Keratinocyte (primary cell): Measurements from ENCODE around the gene NMB. TPM values are rescaled to one million over a fixed set of nuclear protein-coding genes. Genes with fewer than 3 reads are reported as not detected.

ENCODE experiments used
- DNase-seq: peaks from one replicate; pipeline ENCODE4 v3.0.0-alpha.2; 2011; ENCODE audit warnings: low read depth, missing footprints, low spot score
- FAIRE-seq: peaks from 2 replicates; lab custom pipeline; 2011; peaks lifted over from hg19 to GRCh38; lab: Jason Lieb, UNC
- H2AFZ ChIP-seq: 2 replicates; pipeline ENCODE4 v1.6.0; 2012; ENCODE audit warnings: low read length, control low read depth, inconsistent platforms; ENCODE audit not compliant: control insufficient read depth
- H3K27ac ChIP-seq: 2 replicates; pipeline ENCODE4 v1.5.1; 2011; ENCODE audit warnings: low read length; ENCODE audit not compliant: control insufficient read depth, insufficient read depth
- H3K27me3 ChIP-seq: 3 replicates; pipeline ENCODE4 v1.6.0; 2011; ENCODE audit warnings: low read length; ENCODE audit not compliant: control insufficient read depth, insufficient read depth; ENCODE audit errors: extremely low read depth
- H3K36me3 ChIP-seq, 2 experiments: 2 replicates in 1 of 2; 3 replicates in 1 of 2; pipeline ENCODE4 v1.5.1; 2011; ENCODE audit warnings: low read length in 2 of 2, mild to moderate bottlenecking in 1 of 2; ENCODE audit not compliant: control insufficient read depth in 2 of 2, insufficient read depth in 2 of 2; ENCODE audit errors: extremely low read depth in 1 of 2
- H3K4me1 ChIP-seq: 3 replicates; pipeline ENCODE4 v1.5.1; 2011; ENCODE audit warnings: low read length; ENCODE audit not compliant: control insufficient read depth, insufficient read depth; ENCODE audit errors: extremely low read depth
- H3K4me2 ChIP-seq: 3 replicates; pipeline ENCODE4 v1.6.0; 2011; ENCODE audit warnings: low read depth, low read length; ENCODE audit not compliant: control insufficient read depth, insufficient read depth; ENCODE audit errors: extremely low read depth
- H3K4me3 ChIP-seq, 3 experiments: fragments of 200-600 bp in 1 of 3; sonication (generic) in 1 of 3; 2 replicates in 2 of 3; 3 replicates in 1 of 3; pipeline ENCODE4 v1.5.1; 2011 to 2016; ENCODE audit warnings: low read length in 3 of 3, mild to moderate bottlenecking in 3 of 3, control low read depth in 2 of 3, inconsistent platforms in 1 of 3, low read depth in 1 of 3, mixed read lengths in 1 of 3, mixed run types in 1 of 3, moderate library complexity in 1 of 3; ENCODE audit not compliant: control insufficient read depth in 2 of 3, insufficient read depth in 2 of 3; ENCODE audit errors: extremely low read depth in 1 of 3
- H3K79me2 ChIP-seq: 2 replicates; pipeline ENCODE4 v1.6.0; 2012; ENCODE audit warnings: low read length; ENCODE audit not compliant: control insufficient read depth, insufficient read depth
- H3K9ac ChIP-seq: 3 replicates; pipeline ENCODE4 v1.6.0; 2011; ENCODE audit warnings: low read length; ENCODE audit not compliant: control insufficient read depth, insufficient read depth; ENCODE audit errors: extremely low read depth
- H3K9me1 ChIP-seq: 3 replicates; pipeline ENCODE4 v1.6.0; 2011; ENCODE audit warnings: low read length; ENCODE audit not compliant: control insufficient read depth, insufficient read depth; ENCODE audit errors: extremely low read depth
- H3K9me3 ChIP-seq: 2 replicates; pipeline ENCODE4 v1.5.1; 2012; ENCODE audit warnings: low read depth, low read length; ENCODE audit not compliant: control insufficient read depth
- H4K20me1 ChIP-seq: 3 replicates; pipeline ENCODE4 v1.6.0; 2011; ENCODE audit warnings: low read length; ENCODE audit not compliant: control insufficient read depth, insufficient read depth; ENCODE audit errors: extremely low read depth
- EZH2 ChIP-seq: IDR thresholded peaks from one replicate; pipeline ENCODE4 v1.6.1; 2012; ENCODE audit warnings: inconsistent platforms, mild to moderate bottlenecking, low read length, moderate library complexity
- dilution Hi-C: fragments of 300-500 bp; cut with MboI; formaldehyde crosslinking; loops from one replicate; pipeline ENCODE4 v1.7.0; 2020; ENCODE audit warnings: low sequenced_read_pairs; ENCODE audit not compliant: extremely low pct_ligation_motif_present
- polyA plus RNA-seq, 5 experiments: library from polyadenylated mRNA; depleted of rRNA in 3 of 5; stranded (reverse) in 3 of 5; stranded (forward) in 1 of 5; unstranded in 1 of 5; fragments of >200 nt; gene quantifications; 1 replicate in 1 of 5; 2 replicates in 3 of 5; 3 replicates in 1 of 5; pipeline versions ENCODE4 v1.2.1 to v1.2.3, GENCODE V29; 2011 to 2012; ENCODE audit warnings: missing spikeins in 2 of 5, low read depth in 1 of 5, low replicate concordance in 1 of 5
- TF ChIP-seq, protein P1 (sequence below), 3 experiments: IDR thresholded peaks in 1 of 3; conservative IDR thresholded peaks in 1 of 3; optimal IDR thresholded peaks in 1 of 3; 2 replicates in 2 of 3; 3 replicates in 1 of 3; pipeline versions ENCODE3 to v1.5.1; 2011; ENCODE audit warnings: low read length in 3 of 3, mild to moderate bottlenecking in 3 of 3, moderate library complexity in 2 of 3, control low read depth in 1 of 3, inconsistent platforms in 1 of 3; ENCODE audit not compliant: insufficient read depth in 2 of 3; ENCODE audit errors: extremely low read depth in 1 of 3

The NMB gene
- polyA plus RNA-seq, 1 donor (not counting 4 experiments of a cell fraction or from before 2014, with no cell fraction given), result 3.9 TPM

DNA sequence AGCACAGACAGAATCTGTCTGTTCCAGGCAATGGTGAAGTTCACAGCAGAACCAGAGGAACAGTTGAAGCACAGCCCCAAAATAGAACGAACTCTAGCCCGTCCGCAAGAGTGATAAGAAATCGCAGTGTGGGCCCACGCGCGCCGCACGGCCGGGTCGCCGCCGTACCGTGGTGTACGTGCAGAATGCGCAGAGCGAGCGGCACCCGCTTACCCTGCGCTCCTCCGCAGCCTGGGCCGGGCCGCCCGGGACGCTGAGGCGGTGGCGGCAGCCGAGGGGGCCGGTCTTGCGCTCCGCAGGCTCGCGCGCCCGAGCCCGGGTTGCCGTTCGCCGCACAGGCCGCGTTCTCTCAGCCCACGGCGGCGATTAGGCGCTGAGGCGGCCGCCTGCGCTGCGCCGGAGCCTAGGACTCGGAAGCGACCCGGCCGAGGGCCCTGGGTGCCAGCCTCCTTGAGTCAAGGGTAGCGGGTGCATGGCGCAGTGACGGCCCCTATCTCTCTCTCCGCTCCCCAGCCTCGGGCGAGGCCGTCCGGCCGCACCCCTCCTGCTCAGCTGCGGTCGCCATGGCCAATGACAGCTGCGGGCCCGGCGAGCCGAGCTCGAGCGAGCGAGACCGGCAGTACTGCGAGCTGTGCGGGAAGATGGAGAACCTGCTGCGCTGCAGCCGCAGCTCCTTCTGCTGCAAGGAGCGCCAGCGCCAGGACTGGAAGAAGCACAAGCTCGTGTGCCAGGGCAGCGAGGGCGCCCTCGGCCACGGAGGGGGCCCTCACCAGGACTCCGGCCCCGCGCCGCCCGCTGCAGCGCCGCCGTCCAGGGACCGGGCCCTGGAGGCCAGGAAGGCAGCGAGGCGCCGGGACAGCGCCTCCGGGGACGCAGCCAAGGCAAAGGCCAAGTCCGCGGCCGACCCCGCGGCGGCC lies 24.4 kb downstream of the NMB start:
- peak overlapping the region; percentile 46 to 76 (median 70) for H3K4me3 ChIP-seq
- dilution Hi-C loops, result no loop called here
- no peaks in the 10 kb centered on the region for H3K9me1 ChIP-seq
- no peaks in the 10 kb centered on the region for H4K20me1 ChIP-seq
- no peak for DNase-seq
- H3K4me1 ChIP-seq, result peaks cover 22% of the 10 kb centered on the region
- H3K79me2 ChIP-seq, result peaks cover 8% of the 10 kb centered on the region
- H3K27ac ChIP-seq, result peak overlapping the region; percentile 56
- H2AFZ ChIP-seq, result peak overlapping the region; percentile 90
- peak overlapping the region; percentile 97 for H3K4me2 ChIP-seq
- H3K27me3 ChIP-seq, result no peaks in the 10 kb centered on the region
- peak overlapping the region; percentile 71 for H3K9ac ChIP-seq
- peaks cover 5 to 6% of the 10 kb centered on the region in 2 experiments for H3K36me3 ChIP-seq
- FAIRE-seq, result no peak
- H3K9me3 ChIP-seq, result no peaks in the 10 kb centered on the region
- TF ChIP-seq, protein P1, sequence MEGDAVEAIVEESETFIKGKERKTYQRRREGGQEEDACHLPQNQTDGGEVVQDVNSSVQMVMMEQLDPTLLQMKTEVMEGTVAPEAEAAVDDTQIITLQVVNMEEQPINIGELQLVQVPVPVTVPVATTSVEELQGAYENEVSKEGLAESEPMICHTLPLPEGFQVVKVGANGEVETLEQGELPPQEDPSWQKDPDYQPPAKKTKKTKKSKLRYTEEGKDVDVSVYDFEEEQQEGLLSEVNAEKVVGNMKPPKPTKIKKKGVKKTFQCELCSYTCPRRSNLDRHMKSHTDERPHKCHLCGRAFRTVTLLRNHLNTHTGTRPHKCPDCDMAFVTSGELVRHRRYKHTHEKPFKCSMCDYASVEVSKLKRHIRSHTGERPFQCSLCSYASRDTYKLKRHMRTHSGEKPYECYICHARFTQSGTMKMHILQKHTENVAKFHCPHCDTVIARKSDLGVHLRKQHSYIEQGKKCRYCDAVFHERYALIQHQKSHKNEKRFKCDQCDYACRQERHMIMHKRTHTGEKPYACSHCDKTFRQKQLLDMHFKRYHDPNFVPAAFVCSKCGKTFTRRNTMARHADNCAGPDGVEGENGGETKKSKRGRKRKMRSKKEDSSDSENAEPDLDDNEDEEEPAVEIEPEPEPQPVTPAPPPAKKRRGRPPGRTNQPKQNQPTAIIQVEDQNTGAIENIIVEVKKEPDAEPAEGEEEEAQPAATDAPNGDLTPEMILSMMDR (optimal IDR thresholded peaks at IDR 0.05 in 1 of 3, IDR thresholded peaks at IDR 0.05 in 1 of 3, conservative IDR thresholded peaks at IDR 0.05 in 1 of 3; ENCODE audit: extremely low read depth in 1 of 3, insufficient read depth in 2 of 3, low read length in 3 of 3), result no peak
- TF ChIP-seq EZH2, result no peak

DNA sequence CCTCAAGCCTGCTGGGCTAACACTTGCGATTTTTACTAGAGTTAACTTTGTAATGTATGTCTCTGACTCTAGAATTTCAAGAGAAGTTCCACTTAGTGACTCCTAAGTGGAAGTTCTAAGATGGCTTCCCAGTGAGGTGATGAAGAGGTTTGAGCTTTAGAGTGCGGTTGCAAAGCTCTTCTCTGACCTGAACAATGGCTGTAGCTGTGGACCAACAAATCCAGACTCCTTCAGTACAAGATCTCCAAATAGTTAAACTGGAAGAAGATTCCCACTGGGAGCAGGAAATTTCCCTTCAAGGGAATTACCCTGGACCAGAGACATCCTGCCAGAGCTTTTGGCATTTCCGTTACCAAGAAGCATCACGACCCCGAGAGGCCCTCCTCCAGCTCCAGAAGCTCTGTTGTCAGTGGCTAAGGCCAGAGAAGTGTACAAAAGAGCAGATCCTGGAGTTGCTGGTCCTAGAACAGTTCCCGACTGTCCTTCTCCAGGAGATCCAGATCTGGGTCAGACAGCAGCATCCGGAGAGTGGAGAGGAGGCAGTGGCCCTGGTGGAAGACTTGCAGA lies 26.2 kb downstream of the NMB start:
- Histone ChIP-seq H3K36me3 (peaks cover 4 to 5% of the 10 kb centered on the region in 2 experiments), H4K20me1 (no peaks in the 10 kb centered on the region), H3K79me2 (peaks cover 8% of the 10 kb centered on the region), H3K4me3 (peak overlapping the region; percentile 43 to 91 (median 89)), H3K9me3 (no peaks in the 10 kb centered on the region), H2AFZ (peak overlapping the region; percentile 98), H3K27ac (peak overlapping the region; percentile 82), H3K4me1 (peaks cover 22% of the 10 kb centered on the region), H3K9me1 (no peaks in the 10 kb centered on the region), H3K9ac (peak overlapping the region; percentile 79), H3K4me2 (peak overlapping the region; percentile 97), H3K27me3 (no peaks in the 10 kb centered on the region)
- FAIRE-seq (no peak), DNase-seq (no peak)
- no peak for TF ChIP-seq EZH2
- TF ChIP-seq, protein P1 (optimal IDR thresholded peaks at IDR 0.05 in 1 of 3, IDR thresholded peaks at IDR 0.05 in 1 of 3, conservative IDR thresholded peaks at IDR 0.05 in 1 of 3; ENCODE audit: extremely low read depth in 1 of 3, insufficient read depth in 2 of 3, low read length in 3 of 3), result no peak
- dilution Hi-C loops, result no loop called here
